HepG2 (cell line): ENCODE results near the gene UNC5B. TPM values are rescaled to one million over a fixed set of nuclear protein-coding genes. Genes with fewer than 3 reads are reported as not detected.

Experiments
- ATAC-seq: fragments of 200-7000 bp; cut with Tn5 transposase; 3 replicates; pipeline ENCODE4 v1.9.1; 2020; ENCODE audit warnings: mild to moderate bottlenecking, moderate library complexity
- BruUV-seq: library from RNA; stranded (reverse); fragments of 400-500 nt; replicated peaks from 2 replicates; lab custom pipeline; 2021; lab: Mats Ljungman, UMichigan
- CTCF ChIA-PET: fragments of 300-600 bp; formaldehyde crosslinking; extraction: SDS; loops from one replicate; lab custom pipeline; 2021; ENCODE audit warnings: low total read pairs, inconsistent platforms, low intra/inter-chr PET ratio; lab: Yijun Ruan, JAX
- POLR2A ChIA-PET: fragments of 350-600 bp; sonication (Branson Sonifier 250); formaldehyde crosslinking; loops from one replicate; lab custom pipeline; 2020; ENCODE audit warnings: antibody characterized with exemption, inconsistent platforms; lab: Yijun Ruan, JAX
- DNase-seq: peaks from one replicate; pipeline ENCODE4 v3.0.0-alpha.2; 2015; ENCODE audit warnings: low spot score
- FAIRE-seq: peaks from 3 replicates; lab custom pipeline; 2011; peaks lifted over from hg19 to GRCh38; lab: Jason Lieb, UNC
- H2AFZ ChIP-seq: one replicate; pipeline ENCODE4 v1.6.1; 2011; ENCODE audit warnings: low read length, inconsistent platforms
- H3K27ac ChIP-seq: fragments of 300-600 bp; 3 replicates; pipeline ENCODE4 v1.8.0; 2011; ENCODE audit warnings: mixed run types, mild to moderate bottlenecking, mixed read lengths, low read length, inconsistent platforms; ENCODE audit not compliant: insufficient read depth; ENCODE audit errors: extremely low read length
- H3K27me3 ChIP-seq, 2 experiments: fragments of 200-600 bp in 1 of 2; 2 replicates in 1 of 2; 3 replicates in 1 of 2; pipeline versions ENCODE4 v1.6.0 to v1.8.0; 2011; ENCODE audit warnings: low read length in 2 of 2, mild to moderate bottlenecking in 2 of 2, moderate library complexity in 2 of 2, inconsistent platforms in 1 of 2; ENCODE audit not compliant: insufficient read depth in 2 of 2, control insufficient read depth in 1 of 2
- H3K36me3 ChIP-seq, 2 experiments: fragments of 200-600 bp in 1 of 2; replicated peaks in 1 of 2; 2 replicates in 1 of 2; 3 replicates in 1 of 2; pipeline versions ENCODE4 v1.5.1 to v1.8.0; 2011; ENCODE audit warnings: low read length in 2 of 2, inconsistent platforms in 1 of 2; ENCODE audit not compliant: insufficient read depth in 2 of 2, control insufficient read depth in 1 of 2
- H3K4me1 ChIP-seq: 2 replicates; pipeline ENCODE4 v1.5.1; 2012; ENCODE audit warnings: low read length, inconsistent platforms; ENCODE audit not compliant: insufficient read depth
- H3K4me2 ChIP-seq: 2 replicates; pipeline ENCODE4 v1.6.0; 2011; ENCODE audit warnings: low read depth, low read length, inconsistent platforms
- H3K4me3 ChIP-seq, 3 experiments: fragments of 200-600 bp in 1 of 3; sonication (generic), shearing (Covaris generic) in 1 of 3; replicated peaks in 1 of 3; 2 replicates each; pipeline ENCODE4 v1.5.1; 2011 to 2016; ENCODE audit warnings: low read length in 3 of 3, inconsistent platforms in 2 of 3, low read depth in 2 of 3, mild to moderate bottlenecking in 2 of 3, control low read depth in 1 of 3, mixed read lengths in 1 of 3; ENCODE audit not compliant: insufficient read depth in 1 of 3
- H3K79me2 ChIP-seq: one replicate; pipeline ENCODE4 v1.6.1; 2011; ENCODE audit warnings: low read length, inconsistent platforms; ENCODE audit not compliant: insufficient read depth
- H3K9ac ChIP-seq: 2 replicates; pipeline ENCODE4 v1.6.0; 2011; ENCODE audit warnings: mild to moderate bottlenecking, low read depth, low read length, inconsistent platforms; ENCODE audit not compliant: insufficient read depth
- H3K9me3 ChIP-seq: 2 replicates; pipeline ENCODE4 v1.5.1; 2012; ENCODE audit warnings: mild to moderate bottlenecking, low read length
- H4K20me1 ChIP-seq: 2 replicates; pipeline ENCODE4 v1.6.0; 2011; ENCODE audit warnings: inconsistent platforms, mild to moderate bottlenecking, low read length, moderate library complexity; ENCODE audit not compliant: insufficient read depth
- FLYWCH1 ChIP-seq: sonication (generic); formaldehyde crosslinking; IDR thresholded peaks from 2 replicates; pipeline ENCODE4 v1.8.1; 2023; ENCODE audit warnings: mild to moderate bottlenecking, missing genetic modification reagents
- FOXP4 ChIP-seq: sonication (generic); formaldehyde crosslinking; IDR thresholded peaks from 2 replicates; pipeline ENCODE4 v1.4.0; 2020; ENCODE audit warnings: missing genetic modification reagents
- HOXA7 ChIP-seq: sonication (generic); formaldehyde crosslinking; IDR thresholded peaks from 2 replicates; pipeline ENCODE4 v1.8.1; 2022; ENCODE audit warnings: mild to moderate bottlenecking, missing genetic modification reagents, moderate library complexity
- NFIB ChIP-seq: sonication (generic); formaldehyde crosslinking; IDR thresholded peaks from 2 replicates; pipeline ENCODE4 v1.9.0; 2021; ENCODE audit warnings: missing genetic modification reagents, mild to moderate bottlenecking, borderline replicate concordance
- SPEN ChIP-seq: sonication (generic); formaldehyde crosslinking; IDR thresholded peaks from 2 replicates; pipeline ENCODE4 v1.5.1; 2020; ENCODE audit warnings: low read depth, mild to moderate bottlenecking, missing genetic modification reagents
- ZBTB4 ChIP-seq: sonication (generic); formaldehyde crosslinking; IDR thresholded peaks from 2 replicates; pipeline ENCODE4 v1.4.0; 2020; ENCODE audit warnings: missing genetic modification reagents, mild to moderate bottlenecking, borderline replicate concordance
- ZNF251 ChIP-seq: sonication (generic); formaldehyde crosslinking; IDR thresholded peaks from 2 replicates; pipeline ENCODE4 v1.9.0; 2021; ENCODE audit warnings: mild to moderate bottlenecking, missing genetic modification reagents
- ZNF460 ChIP-seq: sonication (generic); formaldehyde crosslinking; IDR thresholded peaks from 2 replicates; pipeline ENCODE4 v1.5.1; 2020; ENCODE audit warnings: missing genetic modification reagents, mild to moderate bottlenecking, borderline replicate concordance
- ZNF780A ChIP-seq: sonication (generic); formaldehyde crosslinking; IDR thresholded peaks from 2 replicates; pipeline ENCODE4 v1.8.0; 2022; ENCODE audit warnings: mild to moderate bottlenecking, missing genetic modification reagents, moderate library complexity
- WGBS: methylation state at CpG from one replicate; pipeline ENCODE4 v1.1.6; 2017; ENCODE audit warnings: low lambda C conversion rate; 5-methylcytosine and 5-hydroxymethylcytosine counted together
- in situ Hi-C: cut with HindIII; loops from 2 replicates; pipeline ENCODE4 v1.10.0; 2017; ENCODE audit warnings: low pct_unique_long_range_greater_than_20kb; ENCODE audit not compliant: extremely low pct_ligation_motif_present
- intact Hi-C: fragments of 100-400 bp; cut with micrococcal nuclease; formaldehyde crosslinking; loops from one replicate; pipeline ENCODE4 v1.10.0; 2022; ENCODE audit not compliant: unreplicated experiment
- polyA plus RNA-seq, 8 experiments: library from polyadenylated mRNA; depleted of rRNA in 3 of 8; stranded (reverse) in 7 of 8; unstranded in 1 of 8; fragments of >200 nt; fragmentation: Illumina TruSeq in 4 of 8; extraction: Trizol in 4 of 8; gene quantifications; 2 replicates each; pipeline versions ENCODE4 v1.2.1 to v1.2.3, GENCODE V29; 2011 to 2016; ENCODE audit warnings: low read depth in 4 of 8, missing spikeins in 1 of 8, mixed read lengths in 1 of 8; ENCODE audit not compliant: insufficient read depth in 1 of 8
- total RNA-seq, 5 experiments: library from RNA; depleted of rRNA; stranded (reverse); fragments of >200 nt; fragmentation: Illumina TruSeq; extraction: Trizol; gene quantifications; 2 replicates each; pipeline ENCODE4 v1.2.3, GENCODE V29; 2016; ENCODE audit warnings: low read depth in 1 of 5
- TF ChIP-seq, protein P1 (sequence below): sonication (generic); formaldehyde crosslinking; IDR thresholded peaks from 2 replicates; pipeline ENCODE4 v1.4.0; 2020; ENCODE audit warnings: missing genetic modification reagents; ENCODE audit errors: not compliant biosample characterization

UNC5B gene
- total and polyA plus RNA-seq, 2 of the 13 experiments (the other 11 are each of a cell fraction or from before 2014, with no cell fraction given): 0.07 TPM

DNA sequence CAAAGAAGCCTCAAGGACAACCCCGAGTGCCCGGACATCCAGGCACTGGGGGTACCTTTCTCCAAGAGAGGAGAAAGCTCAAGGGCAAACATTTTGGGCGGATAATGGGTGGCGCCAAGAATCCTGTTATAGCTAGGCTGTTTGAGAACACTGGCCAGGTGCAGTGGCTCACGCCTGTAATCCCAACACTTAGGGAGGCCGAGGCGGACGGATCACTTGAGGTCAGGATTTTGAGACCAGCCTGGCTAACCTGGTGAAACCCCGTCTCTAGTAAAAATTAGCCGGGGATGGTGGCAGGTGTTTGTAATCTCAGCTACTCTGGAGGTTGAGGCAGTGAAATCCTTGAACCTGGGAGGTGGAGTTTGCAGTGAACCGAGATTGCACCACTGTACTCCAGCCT lies 25.2 kb upstream of the UNC5B start:
- H3K27ac ChIP-seq: no peak overlapping the region
- H4K20me1 ChIP-seq: no peaks in the 10 kb centered on the region
- H3K79me2 ChIP-seq: no peaks in the 10 kb centered on the region
- ATAC-seq: no peak
- no peaks in the 10 kb centered on the region for H3K9me3 ChIP-seq
- H3K9ac ChIP-seq: no peak overlapping the region
- no TSS peak for BruUV-seq
- CTCF ChIA-PET: no interaction called here
- TF ChIP-seq ZBTB4 (CRISPR knock-in tag) (no peak), ZNF460 (CRISPR knock-in tag) (no peak), ZNF251 (CRISPR knock-in tag) (no peak), FOXP4 (CRISPR knock-in tag) (no peak), ZNF780A (CRISPR knock-in tag) (no peak), NFIB (CRISPR knock-in tag) (no peak), HOXA7 (CRISPR knock-in tag) (no peak), SPEN (no peak), FLYWCH1 (CRISPR knock-in tag) (no peak)
- TF ChIP-seq, protein P1, sequence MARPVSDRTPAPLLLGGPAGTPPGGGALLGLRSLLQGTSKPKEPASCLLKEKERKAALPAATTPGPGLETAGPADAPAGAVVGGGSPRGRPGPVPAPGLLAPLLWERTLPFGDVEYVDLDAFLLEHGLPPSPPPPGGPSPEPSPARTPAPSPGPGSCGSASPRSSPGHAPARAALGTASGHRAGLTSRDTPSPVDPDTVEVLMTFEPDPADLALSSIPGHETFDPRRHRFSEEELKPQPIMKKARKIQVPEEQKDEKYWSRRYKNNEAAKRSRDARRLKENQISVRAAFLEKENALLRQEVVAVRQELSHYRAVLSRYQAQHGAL (CRISPR knock-in tag): no peak
- TF ChIP-seq, all 625 proteins: peak for 0
- Histone ChIP-seq H3K4me2 (no peak overlapping the region), H3K27me3 (peaks cover 4 to 26% of the 10 kb centered on the region in 2 experiments; a peak in 3 of 5 replicates), H2AFZ (no peak overlapping the region), H3K4me3 (no peak overlapping the region), H3K36me3 (no peaks in the 10 kb centered on the region), H3K4me1 (no peaks in the 10 kb centered on the region)
- WGBS: 30% methylated on average over 11 of the region's 11 CpGs
- FAIRE-seq (no peak), DNase-seq (no peak)
- in situ Hi-C loops: no loop called here
- POLR2A ChIA-PET: no interaction called here
- intact Hi-C loops: no loop called here
